Epithelial cell of esophagus (primary cell): ENCODE data around the gene CD3G.
"Not testable (repeated sequence)": the region's sequence is repeated elsewhere in the genome, so short reads cannot be mapped to it uniquely, and the experiment has no call there.

Source experiments
- DNase-seq: peaks from one replicate; pipeline ENCODE4 v3.0.0; 2010; ENCODE audit warnings: low read depth
- H3K4me3 ChIP-seq: 2 replicates; pipeline ENCODE4 v1.5.1; 2011; ENCODE audit warnings: mild to moderate bottlenecking, low read length, control low read depth
- TF ChIP-seq, protein P1 (sequence below): IDR thresholded peaks from 2 replicates; pipeline ENCODE4 v1.5.1; 2011; ENCODE audit warnings: low read depth, mild to moderate bottlenecking, low read length, control low read depth, inconsistent platforms; ENCODE audit not compliant: insufficient read depth; ENCODE audit errors: missing control alignments

The CD3G gene

DNA sequence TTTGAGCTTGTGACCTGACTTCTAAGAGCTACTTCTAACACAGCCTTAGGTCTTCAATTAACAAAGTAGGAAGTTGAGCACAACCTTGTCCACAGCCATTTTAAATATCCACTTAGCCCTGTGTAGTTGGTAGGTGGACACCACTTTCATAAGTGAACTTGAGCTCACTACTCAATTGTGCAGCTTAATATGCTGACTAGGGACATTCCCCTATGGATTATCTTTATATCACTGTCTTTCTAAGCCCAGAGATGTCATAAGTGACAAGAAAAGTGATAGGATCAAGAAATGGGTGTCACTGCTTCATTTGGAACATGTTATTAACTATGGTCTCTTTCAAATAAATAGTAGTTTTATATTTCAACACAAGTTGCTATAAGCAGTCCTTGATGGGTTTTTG lies 53.3 kb downstream of the CD3G start:
- TF ChIP-seq, protein P1, sequence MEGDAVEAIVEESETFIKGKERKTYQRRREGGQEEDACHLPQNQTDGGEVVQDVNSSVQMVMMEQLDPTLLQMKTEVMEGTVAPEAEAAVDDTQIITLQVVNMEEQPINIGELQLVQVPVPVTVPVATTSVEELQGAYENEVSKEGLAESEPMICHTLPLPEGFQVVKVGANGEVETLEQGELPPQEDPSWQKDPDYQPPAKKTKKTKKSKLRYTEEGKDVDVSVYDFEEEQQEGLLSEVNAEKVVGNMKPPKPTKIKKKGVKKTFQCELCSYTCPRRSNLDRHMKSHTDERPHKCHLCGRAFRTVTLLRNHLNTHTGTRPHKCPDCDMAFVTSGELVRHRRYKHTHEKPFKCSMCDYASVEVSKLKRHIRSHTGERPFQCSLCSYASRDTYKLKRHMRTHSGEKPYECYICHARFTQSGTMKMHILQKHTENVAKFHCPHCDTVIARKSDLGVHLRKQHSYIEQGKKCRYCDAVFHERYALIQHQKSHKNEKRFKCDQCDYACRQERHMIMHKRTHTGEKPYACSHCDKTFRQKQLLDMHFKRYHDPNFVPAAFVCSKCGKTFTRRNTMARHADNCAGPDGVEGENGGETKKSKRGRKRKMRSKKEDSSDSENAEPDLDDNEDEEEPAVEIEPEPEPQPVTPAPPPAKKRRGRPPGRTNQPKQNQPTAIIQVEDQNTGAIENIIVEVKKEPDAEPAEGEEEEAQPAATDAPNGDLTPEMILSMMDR: no peak
- no peak for DNase-seq
- H3K4me3 ChIP-seq: no peak overlapping the region

- TF ChIP-seq, protein P1: no peak
- DNase-seq: peak; percentile 51
- H3K4me3 ChIP-seq: no peak overlapping the region
Measured at GRCh38 chr11:118398791-118399559, 54.8 kb downstream of the CD3G start.

DNA sequence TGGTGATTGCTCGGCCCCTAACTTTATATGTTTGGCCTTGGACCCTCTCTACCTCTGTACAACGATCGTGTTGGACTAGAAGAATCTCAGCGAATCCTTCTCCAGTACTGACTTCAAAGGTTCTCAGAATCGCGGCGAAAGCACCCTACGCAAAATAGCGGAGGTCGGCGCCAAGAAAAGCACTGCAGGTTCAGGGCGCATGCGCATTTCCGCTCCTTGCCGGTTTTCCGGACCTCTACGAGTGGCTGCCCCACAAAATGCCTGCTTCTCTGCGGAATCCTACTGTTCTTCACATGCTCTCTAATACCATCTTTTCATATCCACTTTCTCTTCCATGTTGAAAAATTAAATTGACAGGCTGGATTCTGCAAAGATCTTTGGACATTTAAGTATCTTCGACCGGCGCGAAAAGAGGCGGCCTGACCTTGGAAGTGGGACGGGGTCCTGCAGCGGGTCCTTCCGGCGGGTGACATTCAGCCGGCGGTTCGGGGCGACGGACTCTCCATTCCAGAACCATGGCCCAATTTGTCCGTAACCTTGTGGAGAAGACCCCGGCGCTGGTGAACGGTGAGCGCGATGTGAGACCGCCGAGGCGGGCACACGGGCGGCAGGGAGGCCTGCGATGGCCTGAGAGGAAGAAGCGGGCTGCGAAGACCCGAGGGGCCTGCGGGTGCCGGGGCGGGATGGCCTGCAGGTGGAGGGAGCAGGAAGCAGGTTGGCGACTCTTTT lies 57.2 kb downstream of the CD3G start, which contains the start of gene ATP5MG:
Gene ATP5MG (plus strand): TSS at position 456 of the 729 bp plus-strand sequence. CDS start 60 bp downstream, at position 516.
- H3K4me3 ChIP-seq: peak within 1 kb of the TSS; percentile 93
- TF ChIP-seq, protein P1: no peak
- DNase-seq: peak; percentile 85

- TF ChIP-seq, protein P1: no peak
- peak overlapping the region; percentile 93 for H3K4me3 ChIP-seq
- peak; percentile 74 for DNase-seq
Measured at GRCh38 chr11:118401880-118402590, 57.9 kb downstream of the CD3G start.

DNA sequence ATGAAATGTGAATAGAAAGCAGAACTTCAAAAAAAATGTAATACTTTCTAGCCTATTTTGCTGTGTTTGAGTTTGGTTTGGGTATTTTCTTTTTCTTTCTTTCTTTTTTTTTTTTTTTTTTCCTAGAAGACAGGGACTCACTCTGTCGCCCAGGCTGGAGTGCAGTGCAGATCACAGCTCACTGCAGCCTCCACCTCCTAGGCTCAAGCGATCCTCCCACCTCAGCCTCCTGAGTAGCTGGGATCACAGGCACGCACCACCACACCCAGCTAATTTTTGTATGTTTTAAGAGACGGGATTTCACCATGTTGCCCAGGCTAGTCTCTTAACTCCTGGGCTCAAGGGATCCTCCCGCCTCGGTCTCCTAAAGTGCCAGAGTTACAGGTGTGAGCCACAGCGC lies 58.5 kb downstream of the CD3G start:
- not testable (repeated sequence) for DNase-seq
- peak overlapping the region; percentile 93 for H3K4me3 ChIP-seq
